COR-L47 (cell line): ENCODE results near the gene SH2D4B.

ENCODE experiments used
- DNase-seq: peaks from one replicate; lab custom pipeline; 2025; lab: John Stamatoyannopoulos, UW

SH2D4B gene

DNA sequence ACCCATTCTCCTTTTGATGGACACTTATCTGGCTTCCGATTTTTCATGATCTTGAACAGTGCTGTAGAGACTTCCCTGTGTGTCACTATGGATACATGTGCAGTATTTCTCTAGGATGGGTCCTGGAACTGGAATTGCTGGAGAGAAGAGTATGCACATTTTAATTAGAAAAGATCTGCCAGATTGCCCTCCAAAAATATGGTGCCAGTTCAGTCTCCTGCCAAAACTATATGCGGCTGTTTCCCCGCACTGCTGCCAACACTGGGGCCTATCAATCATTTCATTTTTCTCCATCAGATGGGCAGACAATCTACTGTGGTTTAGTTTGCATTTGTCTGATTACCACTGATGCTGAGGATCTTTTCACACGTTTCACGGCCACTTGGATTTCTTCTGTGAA, 105.0 kb downstream of the SH2D4B start:
- DNase-seq: no peak

GRCh38 chr10:80646366-80646765, 108.7 kb downstream of the SH2D4B start:
- DNase-seq: no peak

DNA sequence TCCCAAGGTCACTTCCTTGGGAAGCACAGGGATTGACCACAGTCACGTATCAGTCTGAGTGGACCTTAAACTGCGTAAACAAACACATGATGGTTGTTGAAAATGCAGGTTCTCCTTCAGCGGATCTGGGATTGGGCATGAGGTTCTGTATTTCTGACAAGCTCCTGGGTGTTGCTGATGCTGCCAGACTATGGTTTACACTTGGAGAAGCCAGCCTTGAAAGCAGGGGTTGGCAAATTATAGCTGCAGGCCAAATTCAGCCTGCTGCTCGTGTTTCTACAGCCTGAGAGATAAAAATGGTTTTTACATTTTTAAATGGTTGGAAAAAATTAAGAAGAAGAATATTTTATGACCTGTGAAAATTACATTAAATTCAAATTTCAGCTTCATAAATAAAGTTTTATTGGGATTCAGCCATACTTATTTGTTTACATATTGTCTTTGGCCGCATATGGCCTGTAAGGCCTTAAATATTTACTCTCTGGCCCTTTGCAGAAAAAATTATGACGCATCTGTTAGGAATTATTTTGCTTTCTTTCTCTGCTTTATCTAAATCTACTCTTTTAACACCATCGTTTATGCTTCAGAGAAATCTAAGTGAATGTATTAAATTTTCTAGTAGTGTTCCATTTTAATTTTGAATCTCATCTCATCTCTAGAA, 109.6 kb downstream of the SH2D4B start:
- DNase-seq: no peak

DNA sequence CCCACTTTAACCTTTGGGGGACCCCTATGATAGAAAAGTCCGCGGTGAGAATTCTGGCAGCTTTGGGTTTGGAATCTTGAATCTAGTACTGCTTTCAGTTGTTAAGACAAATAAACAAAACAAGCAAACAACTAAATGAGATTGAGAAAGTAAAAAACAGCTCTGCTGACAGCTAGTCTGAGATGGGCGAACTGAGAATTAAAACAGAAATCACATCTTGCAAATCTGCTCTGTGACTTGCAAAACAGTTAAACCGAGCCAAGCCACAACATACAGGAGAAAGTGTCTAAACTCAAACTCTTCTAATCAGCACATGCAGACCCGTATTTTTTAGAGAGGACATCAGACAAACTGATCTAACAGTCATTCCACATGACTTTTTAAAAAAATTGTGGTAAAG, 110.4 kb downstream of the SH2D4B start:
- DNase-seq: no peak

DNA sequence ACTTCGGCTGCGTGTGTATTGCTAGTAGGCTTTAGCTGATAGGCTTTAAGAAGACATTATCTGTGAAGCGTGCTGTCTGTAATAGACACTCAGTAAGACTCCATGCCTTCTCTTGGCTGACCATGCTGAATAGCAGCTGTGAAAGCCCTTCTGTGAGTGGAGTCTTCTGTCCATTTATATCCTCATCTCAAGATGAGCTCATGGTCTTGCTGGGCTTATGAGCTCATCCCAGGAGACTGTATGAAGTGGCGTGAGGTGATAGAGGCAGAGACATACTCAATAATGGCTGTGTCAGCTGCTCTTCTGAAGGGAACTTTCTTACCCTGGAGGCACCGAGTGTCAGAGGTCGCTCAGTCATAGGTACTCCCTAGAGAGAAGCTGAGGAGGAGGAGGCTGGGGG, 111.5 kb downstream of the SH2D4B start:
- no peak for DNase-seq

GRCh38 chr10:80655898-80656297, 118.2 kb downstream of the SH2D4B start:
- no peak for DNase-seq

DNA sequence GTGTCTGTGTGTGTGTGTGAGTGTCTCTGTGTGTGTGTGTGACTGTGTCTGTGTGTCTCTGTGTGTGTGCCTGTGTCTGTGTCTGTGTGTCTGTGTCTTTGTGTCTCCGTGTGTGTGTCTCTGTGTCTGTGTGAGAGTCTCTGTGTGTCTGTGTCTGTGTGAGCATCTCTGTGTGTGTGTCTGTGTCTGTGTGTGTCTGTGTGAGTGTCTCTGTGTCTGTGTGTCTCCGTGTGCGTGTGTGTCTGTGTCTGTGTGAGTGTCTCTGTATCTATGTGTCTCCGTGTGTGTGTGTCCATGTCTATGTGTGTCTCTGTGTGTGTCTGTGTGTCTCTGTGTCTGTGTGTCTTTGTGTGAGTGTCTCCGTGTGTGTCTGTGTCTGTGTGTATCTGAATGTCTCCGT, 120.4 kb downstream of the SH2D4B start:
- DNase-seq: no peak

- no peak for DNase-seq
These were observed 121.6 kb downstream of the SH2D4B start for GRCh38 chr10:80659289-80659688.

DNA sequence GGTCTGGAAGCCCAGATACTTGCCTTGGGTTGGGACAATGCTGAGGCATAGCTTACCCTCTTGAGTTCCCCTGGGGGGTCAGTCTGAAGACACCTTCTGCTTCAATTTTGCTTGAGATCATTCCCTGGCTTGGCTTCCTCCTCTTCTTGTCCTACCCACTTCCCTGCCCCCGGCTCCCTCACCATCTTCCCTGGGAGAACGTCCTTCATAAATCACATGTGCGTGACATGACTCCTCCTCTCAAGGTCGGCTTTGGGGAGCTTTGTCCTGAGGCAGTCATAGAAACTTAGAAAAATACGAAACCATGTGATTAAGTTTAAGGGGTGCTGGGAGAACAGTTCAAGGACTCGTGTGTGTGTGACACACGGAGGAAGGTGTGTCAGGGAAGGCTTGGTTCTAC, 122.6 kb downstream of the SH2D4B start:
- no peak for DNase-seq

DNA sequence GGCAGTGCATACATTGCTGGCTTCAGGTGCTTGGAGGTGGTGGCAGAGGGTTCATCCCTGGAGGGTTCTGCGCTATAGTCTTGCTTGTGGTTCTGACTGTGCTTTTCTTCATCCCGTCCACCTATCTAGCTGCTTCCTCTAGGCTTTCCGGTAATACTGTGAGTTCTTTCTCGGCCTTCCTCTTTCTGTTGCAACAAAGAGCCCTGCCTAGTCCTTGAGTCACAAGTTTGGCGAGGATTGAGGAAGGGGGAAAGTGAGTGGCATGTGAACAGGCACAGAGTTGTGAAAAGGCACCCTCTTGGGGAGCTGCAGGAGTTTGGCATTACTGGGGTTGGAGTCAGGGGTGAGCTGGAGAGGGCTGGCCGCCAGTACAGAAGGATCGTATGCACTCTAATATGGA, 123.0 kb downstream of the SH2D4B start:
- no peak for DNase-seq

DNA sequence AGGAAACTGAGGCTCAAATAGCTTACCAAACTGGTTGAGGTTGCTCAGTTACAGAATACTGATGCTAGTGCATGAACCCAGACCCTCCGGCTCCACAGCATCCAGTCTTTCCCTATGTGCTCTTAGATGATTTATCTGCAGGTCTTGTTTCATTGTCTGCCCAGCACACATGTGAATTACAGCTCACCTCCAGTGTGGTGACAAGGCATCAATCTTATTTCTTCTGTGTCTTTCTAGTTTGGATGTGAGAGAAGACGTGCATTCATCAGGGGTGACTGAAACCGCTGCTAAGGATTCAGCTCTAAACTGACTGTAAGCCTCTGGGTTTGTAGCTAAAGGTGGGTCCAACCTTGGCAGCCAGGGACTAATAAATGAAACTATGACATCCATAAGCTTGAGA, 123.8 kb downstream of the SH2D4B start:
- no peak for DNase-seq

DNA sequence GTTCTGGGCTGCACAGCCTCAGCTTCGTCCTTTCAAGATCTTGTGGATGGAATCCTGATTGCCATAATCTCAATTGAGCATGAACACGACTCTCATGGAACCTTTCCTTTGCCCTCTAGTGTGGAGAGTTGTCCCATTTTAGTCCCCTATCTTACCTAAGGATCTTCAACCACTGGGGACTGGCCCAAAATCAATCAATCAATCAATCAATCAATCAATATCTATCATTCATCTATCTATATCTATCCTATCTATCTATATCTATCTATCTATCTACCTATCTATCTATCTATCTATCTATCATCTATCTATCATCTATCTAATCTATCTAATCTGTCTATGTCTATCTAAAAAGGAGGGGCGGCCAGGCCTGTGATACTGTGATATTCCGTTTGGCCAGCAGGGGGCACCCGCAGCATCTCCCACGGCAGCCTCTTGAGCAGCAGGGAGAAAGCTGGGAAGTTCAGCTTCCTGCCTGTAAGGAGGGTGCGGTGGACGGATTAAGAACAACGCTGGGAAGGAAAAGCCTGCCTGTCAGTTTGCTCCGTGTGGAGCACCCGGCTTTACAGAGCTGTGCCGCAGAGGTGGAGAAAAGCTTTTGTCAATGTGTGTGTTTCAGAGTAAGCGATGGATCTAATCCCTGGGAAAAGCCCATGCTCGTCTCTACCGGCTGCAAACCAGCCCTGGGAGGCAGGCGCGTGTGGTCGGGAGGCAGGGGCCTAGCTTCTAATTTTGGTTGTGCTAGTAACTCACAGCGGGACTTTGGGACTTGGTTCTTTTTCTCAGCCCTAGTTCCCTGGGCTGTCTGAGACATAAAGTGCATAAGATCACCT, 124.9 kb downstream of the SH2D4B start:
- DNase-seq: peak; percentile 24

GRCh38 chr10:80664071-80664680, 126.5 kb downstream of the SH2D4B start:
- DNase-seq: no peak

DNA sequence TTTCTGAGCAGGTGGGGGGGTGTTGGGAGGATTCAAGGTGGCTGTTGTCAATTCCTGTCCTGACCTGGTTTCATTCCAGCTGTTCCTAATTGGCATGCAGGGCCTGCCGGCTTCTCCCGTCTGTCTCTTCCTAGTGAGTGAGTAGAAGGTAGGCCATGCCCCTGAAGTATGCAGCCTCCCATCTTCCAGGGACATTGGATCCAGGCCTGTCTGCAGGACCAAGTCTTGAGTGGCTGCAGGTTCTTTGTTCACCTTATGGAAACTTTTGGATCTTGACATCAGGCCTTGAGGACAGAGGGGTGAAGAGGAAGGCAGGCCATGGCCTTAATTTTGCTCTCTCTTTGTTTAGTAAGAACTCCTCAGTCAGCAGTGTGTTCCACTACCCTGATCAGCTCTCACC, 131.8 kb downstream of the SH2D4B start:
- no peak for DNase-seq

DNA sequence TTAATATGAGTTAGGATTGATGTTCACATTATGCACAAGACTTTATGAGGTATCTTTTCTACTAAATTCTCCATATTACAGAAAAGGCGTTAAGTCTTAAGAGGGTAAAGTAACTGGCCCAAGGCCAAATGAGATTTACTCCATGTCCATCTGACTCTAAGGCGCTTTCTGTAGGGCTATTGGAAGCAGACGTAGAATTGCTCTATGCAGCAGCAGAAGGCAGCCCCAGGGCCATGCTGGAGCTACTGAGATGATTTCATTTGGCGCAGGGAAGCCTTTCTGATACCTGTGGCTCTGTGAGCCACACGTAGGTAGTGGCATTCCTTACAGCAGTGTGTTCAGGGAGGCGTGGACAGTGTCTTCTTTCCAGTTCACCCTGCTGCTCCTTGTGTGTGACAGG, 133.1 kb downstream of the SH2D4B start:
- DNase-seq: no peak

- no peak for DNase-seq
These were observed 134.1 kb downstream of the SH2D4B start for GRCh38 chr10:80671847-80672246.

- no peak for DNase-seq
These were observed 134.9 kb downstream of the SH2D4B start for GRCh38 chr10:80672613-80673012.

- DNase-seq: no peak
These were observed 137.1 kb downstream of the SH2D4B start for GRCh38 chr10:80674809-80675208.

- DNase-seq: no peak
These were observed 143.4 kb downstream of the SH2D4B start for GRCh38 chr10:80681142-80681541.

GRCh38 chr10:80684259-80684658, 146.6 kb downstream of the SH2D4B start:
- DNase-seq: no peak

- DNase-seq: no peak
These were observed 147.7 kb downstream of the SH2D4B start for GRCh38 chr10:80685355-80685754.

DNA sequence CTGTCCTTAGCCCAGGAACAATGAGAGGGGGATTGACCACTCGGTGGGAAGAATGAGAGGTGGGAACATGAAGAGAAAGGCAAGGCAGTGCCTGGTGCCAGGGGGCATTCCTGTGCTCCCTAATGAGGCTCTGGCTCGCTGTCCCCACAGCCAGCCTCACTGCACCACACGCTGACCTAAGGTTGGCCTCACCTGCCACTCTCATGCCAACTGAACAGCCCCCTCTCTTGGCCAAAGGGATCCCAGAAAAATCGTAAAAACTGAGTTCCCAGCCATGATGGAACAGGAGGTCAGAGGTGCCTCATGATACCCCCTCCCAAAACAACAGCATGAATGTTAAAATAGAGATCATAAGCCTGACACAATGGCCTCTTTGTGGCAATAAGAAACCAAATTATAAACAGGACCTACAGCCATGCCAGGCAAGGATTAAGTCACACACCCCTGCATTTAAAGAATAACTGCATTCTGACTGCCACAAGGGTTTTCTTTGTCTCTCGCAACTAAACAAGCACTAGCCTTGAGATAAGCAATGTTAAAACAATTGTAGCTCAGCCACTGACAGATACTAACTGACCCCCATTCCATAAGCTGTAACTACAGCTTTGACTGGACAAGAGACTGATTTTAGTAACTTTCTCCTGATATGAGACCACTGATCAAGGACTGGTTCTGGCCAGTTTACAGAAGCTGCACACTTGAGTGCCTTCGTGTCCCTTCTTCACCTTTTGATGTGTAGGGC, 149.2 kb downstream of the SH2D4B start:
- DNase-seq: no peak

GRCh38 chr10:80687476-80687789, 149.7 kb downstream of the SH2D4B start:
- no peak for DNase-seq
